GM23338 (cell line): Measurements from ENCODE around the gene USP6NL. TPM values are rescaled to one million over a fixed set of nuclear protein-coding genes. Genes with fewer than 3 reads are reported as not detected.

Source experiments
- ATAC-seq: fragments of 200-7000 bp; cut with Tn5 transposase; 3 replicates; pipeline ENCODE4 v1.9.1; 2020
- DNase-seq: peaks from one replicate; pipeline ENCODE4 v3.0.0-alpha.2; 2015; ENCODE audit warnings: low spot score
- H2AFZ ChIP-seq: fragments of 200-600 bp; sonication (generic); 2 replicates; pipeline ENCODE4 v1.8.0; 2016; ENCODE audit warnings: antibody characterized with exemption, mild to moderate bottlenecking, moderate library complexity
- H3F3A ChIP-seq: fragments of 200-600 bp; sonication (generic); replicated peaks from 2 replicates; pipeline ENCODE4 v1.8.0; 2017; ENCODE audit warnings: antibody characterized with exemption, mixed run types, low read depth
- H3K27ac ChIP-seq: fragments of 200-600 bp; sonication (generic); 2 replicates; pipeline ENCODE4 v1.6.1; 2016; ENCODE audit warnings: low read depth
- H3K27me3 ChIP-seq: fragments of 200-600 bp; sonication (generic); 2 replicates; pipeline ENCODE4 v1.8.0; 2016; ENCODE audit warnings: mild to moderate bottlenecking, mixed run types, moderate library complexity; ENCODE audit not compliant: insufficient read depth
- H3K36me3 ChIP-seq: fragments of 200-600 bp; sonication (generic); 2 replicates; pipeline ENCODE4 v1.8.0; 2016; ENCODE audit warnings: mild to moderate bottlenecking; ENCODE audit not compliant: insufficient read depth
- H3K4me1 ChIP-seq: fragments of 200-600 bp; sonication (generic); 2 replicates; pipeline ENCODE4 v1.8.0; 2016; ENCODE audit warnings: mild to moderate bottlenecking, moderate library complexity; ENCODE audit not compliant: insufficient read depth
- H3K4me2 ChIP-seq: fragments of 200-600 bp; sonication (generic); 2 replicates; pipeline ENCODE4 v1.7.1; 2017; ENCODE audit warnings: mixed run types
- H3K4me3 ChIP-seq: fragments of 200-600 bp; sonication (generic); 2 replicates; pipeline ENCODE4 v1.6.1; 2016; ENCODE audit warnings: mixed run types
- H3K79me2 ChIP-seq: fragments of 200-600 bp; sonication (generic); replicated peaks from 2 replicates; pipeline ENCODE4 v1.8.0; 2017; ENCODE audit warnings: mild to moderate bottlenecking; ENCODE audit not compliant: insufficient read depth
- H3K9me2 ChIP-seq: fragments of 200-600 bp; sonication (generic); 2 replicates; pipeline ENCODE4 v1.8.0; 2017; ENCODE audit not compliant: insufficient read depth
- H4K20me1 ChIP-seq: fragments of 200-600 bp; sonication (generic); replicated peaks from 2 replicates; pipeline ENCODE4 v1.8.0; 2017; ENCODE audit warnings: mild to moderate bottlenecking; ENCODE audit not compliant: insufficient read depth
- H3K27ac Mint-ChIP-seq: 2 replicates; pipeline ENCODE4 v1.8.0; 2020; ENCODE audit warnings: inconsistent platforms, mild to moderate bottlenecking, moderate library complexity, mixed read lengths
- H3K27me3 Mint-ChIP-seq: 3 replicates; pipeline ENCODE4 v1.8.0; 2022; ENCODE audit warnings: low read depth, mild to moderate bottlenecking, moderate library complexity, mixed read lengths, inconsistent platforms; ENCODE audit not compliant: insufficient read depth, poor library complexity
- H3K36me3 Mint-ChIP-seq: 3 replicates; pipeline ENCODE4 v1.8.0; 2021; ENCODE audit warnings: low read depth, mild to moderate bottlenecking, inconsistent platforms, moderate library complexity, mixed read lengths
- H3K4me1 Mint-ChIP-seq: 3 replicates; pipeline ENCODE4 v1.8.0; 2020; ENCODE audit warnings: mild to moderate bottlenecking, inconsistent platforms, mixed read lengths
- H3K4me3 Mint-ChIP-seq: 3 replicates; pipeline ENCODE4 v1.8.0; 2021; ENCODE audit warnings: moderate library complexity, mild to moderate bottlenecking, inconsistent platforms, mixed read lengths
- H3K9me3 Mint-ChIP-seq: 3 replicates; pipeline ENCODE4 v1.8.0; 2020; ENCODE audit warnings: moderate library complexity, mild to moderate bottlenecking, inconsistent platforms, mixed read lengths
- CTCF ChIP-seq, 2 experiments: fragments of 200-600 bp in 1 of 2; sonication (generic) in 1 of 2; conservative IDR thresholded peaks; 2 replicates each; pipeline versions ENCODE4 v1.5.1 to v1.6.1; 2016 to 2017; ENCODE audit warnings: antibody characterized with exemption in 2 of 2, low read depth in 2 of 2, mild to moderate bottlenecking in 2 of 2, moderate library complexity in 1 of 2
- ETS1 ChIP-seq: IDR thresholded peaks from 2 replicates; pipeline ENCODE4 v1.6.1; 2016; ENCODE audit warnings: antibody characterized with exemption
- EZH2 ChIP-seq: fragments of 200-600 bp; sonication (generic); IDR thresholded peaks from one replicate; pipeline ENCODE4 v1.8.0; 2017; ENCODE audit warnings: antibody characterized with exemption, mild to moderate bottlenecking, low read depth; ENCODE audit not compliant: unreplicated experiment
- NANOG ChIP-seq: IDR thresholded peaks from 2 replicates; pipeline ENCODE4 v1.6.1; 2016; ENCODE audit warnings: antibody characterized with exemption, borderline replicate concordance
- STAT1 ChIP-seq: IDR thresholded peaks from one replicate; pipeline ENCODE4 v1.6.1; 2016; ENCODE audit warnings: antibody characterized with exemption; ENCODE audit not compliant: unreplicated experiment
- ZNF331 ChIP-seq: fragments of 250-450 bp; sonication (Bioruptor Pico); IDR thresholded peaks from 2 replicates; pipeline ENCODE4 v1.5.0; 2020; ENCODE audit warnings: low read depth, mild to moderate bottlenecking, moderate library complexity
- ZNF462 ChIP-seq: fragments of 250-450 bp; sonication (Bioruptor Pico); IDR thresholded peaks from 2 replicates; pipeline ENCODE4 v1.5.0; 2020; ENCODE audit warnings: mild to moderate bottlenecking, moderate library complexity
- polyA plus RNA-seq: library from polyadenylated mRNA; unstranded; fragments of >200 nt; fragmentation: Nextera tagmentation; extraction: Ambion mirVana; gene quantifications from 2 replicates; pipeline ENCODE4 v1.2.1, GENCODE V29; 2016
- total RNA-seq: library from RNA; depleted of rRNA; stranded (reverse); fragments of >200 nt; shearing (Covaris generic); gene quantifications from 2 replicates; pipeline ENCODE4 v1.2.3, GENCODE V29; 2014

USP6NL gene
- total and polyA plus RNA-seq, 2 experiments from 2014 or later, result 8.1 to 29.7 TPM

- TF ChIP-seq ZNF462 (CRISPR knock-in tag), result no peak
- TF ChIP-seq ZNF331 (CRISPR knock-in tag), result no peak
- TF ChIP-seq STAT1, result no peak
- no peak for TF ChIP-seq ETS1
- TF ChIP-seq NANOG, result no peak
Measured at GRCh38 chr10:11448190-11448544, 163.3 kb downstream of the USP6NL start (continued).

- ATAC-seq, result no peak
- no peaks in the 10 kb centered on the region for H3K79me2 ChIP-seq
- no peak overlapping the region for H2AFZ ChIP-seq
- no peaks in the 10 kb centered on the region for H3K36me3 ChIP-seq
- H3K9me2 ChIP-seq, result no peaks in the 10 kb centered on the region
- no peaks in the 10 kb centered on the region for H3K27me3 ChIP-seq
- no peak overlapping the region for H3K4me3 ChIP-seq
- H3K36me3 Mint-ChIP-seq, result no peaks in the 10 kb centered on the region
- no peaks in the 10 kb centered on the region for H3F3A ChIP-seq
- H3K27ac Mint-ChIP-seq, result no peak overlapping the region
- H3K27me3 Mint-ChIP-seq, result peaks cover 18% of the 10 kb centered on the region
- H3K4me1 Mint-ChIP-seq, result peaks cover 24% of the 10 kb centered on the region
- no peak for DNase-seq
- no peak overlapping the region for H3K27ac ChIP-seq
- no peak overlapping the region for H3K4me3 Mint-ChIP-seq
- peaks cover 10% of the 10 kb centered on the region for H3K4me1 ChIP-seq
- no peak overlapping the region for H3K4me2 ChIP-seq
- no peaks in the 10 kb centered on the region for H4K20me1 ChIP-seq
- H3K9me3 Mint-ChIP-seq, result peaks cover 3% of the 10 kb centered on the region; the same call in 1 of the 3 replicates
- TF ChIP-seq ZNF462 (CRISPR knock-in tag), result no peak
- no peak for TF ChIP-seq CTCF (conservative IDR thresholded peaks at IDR 0.05; ENCODE audit: low read depth in 2 of 2)
- TF ChIP-seq EZH2, result no peak
Measured at GRCh38 chr10:11447586-11447985, 163.9 kb downstream of the USP6NL start.
